Measurements from ENCODE around the gene CRP.

The CRP gene

GRCh38 chr1:159714529-159714928, at the start of gene CRP:
TSS of gene CRP (minus strand) at chr1:159714589. CDS start at chr1:159714485, 104 bp downstream.
- H3K4me3 ChIP-seq (ENCODE audit: low read depth, low read length) = no peak within 1 kb of the TSS
- no peak for DNase-seq (ENCODE audit: low read depth)
- TF ChIP-seq CTCF (IDR thresholded peaks at IDR 0.05; ENCODE audit: low read depth, low read length, missing control alignments) = no peak

- DNase-seq (ENCODE audit: low read depth) = no peak
- H3K4me3 ChIP-seq (ENCODE audit: low read depth, low read length) = no peak overlapping the region
- TF ChIP-seq CTCF (IDR thresholded peaks at IDR 0.05; ENCODE audit: low read depth, low read length, missing control alignments) = no peak
These were observed 49.3 kb upstream of the CRP start for GRCh38 chr1:159763686-159764085.

- no peak overlapping the region for H3K4me3 ChIP-seq (ENCODE audit: low read depth, low read length)
- TF ChIP-seq CTCF (IDR thresholded peaks at IDR 0.05; ENCODE audit: low read depth, low read length, missing control alignments) = no peak
- no peak for DNase-seq (ENCODE audit: low read depth)
These were observed 42.0 kb upstream of the CRP start for GRCh38 chr1:159756397-159756796.

- TF ChIP-seq CTCF (IDR thresholded peaks at IDR 0.05; ENCODE audit: low read depth, low read length, missing control alignments) = no peak
- H3K4me3 ChIP-seq (ENCODE audit: low read depth, low read length) = no peak overlapping the region
- DNase-seq (ENCODE audit: low read depth) = no peak
These were observed 41.1 kb upstream of the CRP start for GRCh38 chr1:159755451-159756007.

- TF ChIP-seq CTCF (IDR thresholded peaks at IDR 0.05; ENCODE audit: low read depth, low read length, missing control alignments) = no peak
These were observed 39.0 kb upstream of the CRP start for GRCh38 chr1:159753386-159753785.

GRCh38 chr1:159752135-159752580, 37.8 kb upstream of the CRP start:
- H3K4me3 ChIP-seq (ENCODE audit: low read depth, low read length) = no peak overlapping the region
- no peak for TF ChIP-seq CTCF (IDR thresholded peaks at IDR 0.05; ENCODE audit: low read depth, low read length, missing control alignments)
- no peak for DNase-seq (ENCODE audit: low read depth)

More at GRCh38 chr1:159753386-159753785, 39.0 kb upstream of the CRP start:
- no peak for DNase-seq (ENCODE audit: low read depth)
- no peak overlapping the region for H3K4me3 ChIP-seq (ENCODE audit: low read depth, low read length)

GRCh38 chr1:159751031-159751430, 36.6 kb upstream of the CRP start:
- TF ChIP-seq CTCF (IDR thresholded peaks at IDR 0.05; ENCODE audit: low read depth, low read length, missing control alignments) = no peak
- no peak overlapping the region for H3K4me3 ChIP-seq (ENCODE audit: low read depth, low read length)
- no peak for DNase-seq (ENCODE audit: low read depth)
